H9 (cell line): ENCODE measurements around the gene ERC1. TPM values are rescaled to one million over a fixed set of nuclear protein-coding genes. Genes with fewer than 3 reads are reported as not detected.

Experiments used
- DNase-seq: peaks from one replicate; pipeline ENCODE4 v3.0.0-alpha.2; 2017
- H2AFZ ChIP-seq: one replicate; pipeline ENCODE4 v1.6.1; 2013; ENCODE audit warnings: mild to moderate bottlenecking, low read length, control low read depth, moderate library complexity
- H2AK5ac ChIP-seq: 2 replicates; pipeline ENCODE4 v1.6.1; 2013; ENCODE audit warnings: low read length, control low read depth, mixed read lengths; ENCODE audit not compliant: insufficient read length
- H2BK120ac ChIP-seq: one replicate; pipeline ENCODE4 v1.6.1; 2013; ENCODE audit warnings: low read depth, mild to moderate bottlenecking, low read length, control low read depth, inconsistent platforms; ENCODE audit not compliant: poor library complexity, severe bottlenecking
- H2BK12ac ChIP-seq: 2 replicates; pipeline ENCODE4 v1.6.1; 2013; ENCODE audit warnings: low read length, control low read depth, mixed read lengths, low read depth; ENCODE audit not compliant: insufficient read length
- H2BK15ac ChIP-seq: 2 replicates; pipeline ENCODE4 v1.6.1; 2013; ENCODE audit warnings: low read depth, low read length, control low read depth
- H2BK20ac ChIP-seq: one replicate; pipeline ENCODE4 v1.6.1; 2013; ENCODE audit warnings: low read depth, mild to moderate bottlenecking, low read length, control low read depth, inconsistent platforms; ENCODE audit not compliant: poor library complexity, severe bottlenecking
- H2BK5ac ChIP-seq: 2 replicates; pipeline ENCODE4 v1.6.1; 2013; ENCODE audit warnings: low read length, control low read depth, mixed read lengths; ENCODE audit not compliant: insufficient read length
- H3K14ac ChIP-seq: 2 replicates; pipeline ENCODE4 v1.6.1; 2013; ENCODE audit warnings: low read length, control low read depth; ENCODE audit not compliant: insufficient read depth
- H3K18ac ChIP-seq: 2 replicates; pipeline ENCODE4 v1.6.1; 2013; ENCODE audit warnings: low read depth, mild to moderate bottlenecking, mixed read lengths, low read length, control low read depth; ENCODE audit not compliant: insufficient read length
- H3K23ac ChIP-seq: 2 replicates; pipeline ENCODE4 v1.6.1; 2013; ENCODE audit warnings: low read length, control low read depth, mixed read lengths, low read depth; ENCODE audit not compliant: insufficient read length
- H3K23me2 ChIP-seq: 2 replicates; pipeline ENCODE4 v1.6.1; 2013; ENCODE audit warnings: low read depth, mild to moderate bottlenecking, mixed read lengths, low read length, control low read depth; ENCODE audit not compliant: insufficient read length, poor library complexity, severe bottlenecking
- H3K27ac ChIP-seq: 2 replicates; pipeline ENCODE4 v1.5.1; 2013; ENCODE audit warnings: low read length, control low read depth, mixed read lengths, low read depth; ENCODE audit not compliant: insufficient read length
- H3K27me3 ChIP-seq: 2 replicates; pipeline ENCODE4 v1.6.1; 2013; ENCODE audit warnings: low read length, control low read depth, inconsistent platforms; ENCODE audit not compliant: insufficient read depth
- H3K4ac ChIP-seq: 2 replicates; pipeline ENCODE4 v1.6.1; 2013; ENCODE audit warnings: low read depth, mild to moderate bottlenecking, control low read depth, inconsistent platforms, low read length, moderate library complexity
- H3K4me1 ChIP-seq: 2 replicates; pipeline ENCODE4 v1.6.1; 2013; ENCODE audit warnings: low read length, control low read depth, inconsistent platforms; ENCODE audit not compliant: insufficient read depth
- H3K4me2 ChIP-seq: 2 replicates; pipeline ENCODE4 v1.6.1; 2013; ENCODE audit warnings: low read length, control low read depth, mixed read lengths; ENCODE audit not compliant: insufficient read length, insufficient read depth
- H3K56ac ChIP-seq: 2 replicates; pipeline ENCODE4 v1.6.1; 2013; ENCODE audit warnings: low read depth, mild to moderate bottlenecking, mixed read lengths, low read length, control low read depth; ENCODE audit not compliant: insufficient read length
- H3K79me1 ChIP-seq: 2 replicates; pipeline ENCODE4 v1.6.1; 2013; ENCODE audit warnings: low read depth, mild to moderate bottlenecking, moderate library complexity, low read length, control low read depth, inconsistent platforms; ENCODE audit not compliant: insufficient read depth, poor library complexity, severe bottlenecking
- H3K79me2 ChIP-seq: 2 replicates; pipeline ENCODE4 v1.6.1; 2013; ENCODE audit warnings: low read length, control low read depth, inconsistent platforms; ENCODE audit not compliant: insufficient read depth
- H3K9ac ChIP-seq: 2 replicates; pipeline ENCODE4 v1.6.1; 2013; ENCODE audit warnings: low read length, control low read depth, mixed read lengths; ENCODE audit not compliant: insufficient read length; ENCODE audit errors: extremely low read depth
- H3K9me3 ChIP-seq: one replicate; pipeline ENCODE4 v1.6.1; 2013; ENCODE audit warnings: low read depth, low read length, inconsistent platforms; ENCODE audit not compliant: control insufficient read depth
- H3T11ph ChIP-seq: one replicate; pipeline ENCODE4 v1.6.1; 2013; ENCODE audit warnings: mild to moderate bottlenecking, low read length, control low read depth, inconsistent platforms
- H4K20me1 ChIP-seq: one replicate; pipeline ENCODE4 v1.6.1; 2013; ENCODE audit not compliant: control insufficient read depth, insufficient read length, insufficient read depth
- H4K5ac ChIP-seq: 2 replicates; pipeline ENCODE4 v1.6.1; 2013; ENCODE audit warnings: low read depth, mild to moderate bottlenecking, mixed read lengths, low read length, control low read depth; ENCODE audit not compliant: insufficient read length
- H4K8ac ChIP-seq: replicated peaks from 2 replicates; pipeline ENCODE4 v1.6.1; 2013; ENCODE audit warnings: low read length, control low read depth, mixed read lengths, low read depth; ENCODE audit not compliant: insufficient read length
- H4K91ac ChIP-seq: 2 replicates; pipeline ENCODE4 v1.6.1; 2013; ENCODE audit warnings: low read depth, mild to moderate bottlenecking, moderate library complexity, mixed read lengths, low read length, control low read depth; ENCODE audit not compliant: insufficient read length
- H3K27ac Mint-ChIP-seq, 3 experiments: 2 replicates in 2 of 3; 3 replicates in 1 of 3; pipeline ENCODE4 v1.8.0; 2020 to 2021; ENCODE audit warnings: mixed read lengths in 3 of 3, mild to moderate bottlenecking in 1 of 3, moderate library complexity in 1 of 3
- H3K27me3 Mint-ChIP-seq: 2 replicates; pipeline ENCODE4 v1.8.0; 2021; ENCODE audit warnings: low read depth, mild to moderate bottlenecking, moderate library complexity, mixed read lengths
- H3K36me3 Mint-ChIP-seq, 3 experiments: 2 replicates in 2 of 3; 3 replicates in 1 of 3; pipeline ENCODE4 v1.8.0; 2020 to 2021; ENCODE audit warnings: low read depth in 3 of 3, mixed read lengths in 3 of 3; ENCODE audit not compliant: insufficient read depth in 1 of 3
- H3K4me1 Mint-ChIP-seq, 2 experiments: 2 replicates each; pipeline ENCODE4 v1.8.0; 2020; ENCODE audit warnings: mixed read lengths in 2 of 2
- H3K4me3 Mint-ChIP-seq, 2 experiments: 2 replicates in 1 of 2; 3 replicates in 1 of 2; pipeline ENCODE4 v1.8.0; 2020 to 2021; ENCODE audit warnings: mild to moderate bottlenecking in 2 of 2, mixed read lengths in 2 of 2, moderate library complexity in 1 of 2
- H3K9me3 Mint-ChIP-seq, 2 experiments: 2 replicates in 1 of 2; 3 replicates in 1 of 2; pipeline ENCODE4 v1.8.0; 2020; ENCODE audit warnings: mild to moderate bottlenecking in 2 of 2, mixed read lengths in 2 of 2, moderate library complexity in 1 of 2
- CTCF ChIP-seq: fragments of 200-600 bp; sonication (generic); conservative IDR thresholded peaks from 3 replicates; pipeline ENCODE4 v1.8.0; 2021; ENCODE audit warnings: antibody characterized with exemption, mild to moderate bottlenecking
- WGBS: extraction: QIAGEN DNeasy Blood & Tissue Kit; methylation state at CpG from one replicate; pipeline ENCODE4 v1.1.7; 2013; ENCODE audit warnings: missing lambda C conversion rate, low lambda C conversion rate, mixed read lengths; ENCODE audit not compliant: insufficient read length; ENCODE audit errors: extremely low coverage; 5-methylcytosine and 5-hydroxymethylcytosine counted together
- total RNA-seq: library from RNA; stranded (reverse); gene quantifications from 2 replicates; pipeline ENCODE4 v1.2.1, GENCODE V29; 2021

The ERC1 gene
- total RNA-seq, 1 experiment from 2014 or later = 51.2 TPM

- DNase-seq = no peak
- Histone ChIP-seq H3K23ac (no peak overlapping the region), H3K27ac (no peak overlapping the region), H3K4ac (no peak overlapping the region), H3K4me2 (no peak overlapping the region), H4K91ac (no peak overlapping the region), H3K9ac (no peak overlapping the region), H3K79me2 (no peaks in the 10 kb centered on the region), H3K56ac (no peak overlapping the region), H2BK15ac (no peak overlapping the region), H3K18ac (no peak overlapping the region), H4K20me1 (no peaks in the 10 kb centered on the region), H2BK5ac (no peak overlapping the region), H3K14ac (no peak overlapping the region), H2BK12ac (no peak overlapping the region), H3K79me1 (no peaks in the 10 kb centered on the region), H2AK5ac (no peak overlapping the region), H3K9me3 (no peaks in the 10 kb centered on the region), H4K8ac (no peak overlapping the region), H3K27me3 (no peaks in the 10 kb centered on the region), H3T11ph (no peak overlapping the region), H3K23me2 (no peaks in the 10 kb centered on the region), H2BK20ac (no peak overlapping the region), H3K4me1 (no peaks in the 10 kb centered on the region), H2AFZ (no peak overlapping the region), H2BK120ac (no peak overlapping the region), H4K5ac (no peak overlapping the region)
- Mint-ChIP-seq H3K4me1 (no peaks in the 10 kb centered on the region), H3K4me3 (no peak overlapping the region), H3K27ac (no peak overlapping the region), H3K36me3 (no peaks in the 10 kb centered on the region; a peak in 3 of 7 replicates), H3K9me3 (no peaks in the 10 kb centered on the region), H3K27me3 (no peaks in the 10 kb centered on the region)
- no peak for TF ChIP-seq CTCF
- WGBS = no CpG with 5 or more reads among the region's 4 CpGs
Measured at GRCh38 chr12:1305791-1306500, 314.9 kb downstream of the ERC1 start.
